BJ (cell line): ENCODE results near the gene EPHA3. TPM values are rescaled to one million over a fixed set of nuclear protein-coding genes. Genes with fewer than 3 reads are reported as not detected.

Experiments
- CTCF ChIA-PET: fragments of 350-600 bp; formaldehyde crosslinking; extraction: SDS; loops from one replicate; lab custom pipeline; 2021; ENCODE audit warnings: antibody characterized with exemption, inconsistent platforms; lab: Yijun Ruan, JAX
- POLR2A ChIA-PET: fragments of 300-600 bp; sonication (Branson Sonifier 250); formaldehyde crosslinking; extraction: SDS; loops from one replicate; lab custom pipeline; 2021; ENCODE audit warnings: antibody characterized with exemption; lab: Charles Lee
- DNase-seq: peaks from one replicate; pipeline ENCODE4 v3.0.0-alpha.2; 2011; ENCODE audit warnings: low read depth
- H3K27me3 ChIP-seq: 2 replicates; pipeline ENCODE4 v1.6.0; 2011; ENCODE audit warnings: low read length; ENCODE audit not compliant: control insufficient read depth, insufficient read depth
- H3K36me3 ChIP-seq: 2 replicates; pipeline ENCODE4 v1.5.1; 2011; ENCODE audit warnings: low read length; ENCODE audit not compliant: control insufficient read depth, insufficient read depth
- H3K4me3 ChIP-seq: 2 replicates; pipeline ENCODE4 v1.5.1; 2011; ENCODE audit warnings: low read depth, mild to moderate bottlenecking, control low read depth, low read length
- CTCF ChIP-seq: IDR thresholded peaks from 2 replicates; pipeline ENCODE4 v1.5.1; 2011; ENCODE audit warnings: low read depth, mild to moderate bottlenecking, control low read depth, inconsistent platforms, low read length, moderate library complexity; ENCODE audit not compliant: insufficient read depth
- polyA plus RNA-seq: library from polyadenylated mRNA; depleted of rRNA; stranded (reverse); fragments of >200 nt; gene quantifications from 2 replicates; pipeline ENCODE4 v1.2.3, GENCODE V29; 2011

EPHA3 gene
- polyA plus RNA-seq, 1 experiment, result 0.12 TPM

- H3K36me3 ChIP-seq, result no peaks in the 10 kb centered on the region
- no peak for DNase-seq
- no peak overlapping the region for H3K4me3 ChIP-seq
- no peaks in the 10 kb centered on the region for H3K27me3 ChIP-seq
- ChIA-PET POLR2A (no interaction called here), CTCF (no interaction called here)
- TF ChIP-seq CTCF, result no peak
These were observed 268.0 kb downstream of the EPHA3 start for GRCh38 chr3:89375451-89375850.

GRCh38 chr3:89380016-89380415 lies 272.6 kb downstream of the EPHA3 start:
- H3K4me3 ChIP-seq, result no peak overlapping the region
- ChIA-PET POLR2A (no interaction called here), CTCF (no interaction called here)
- DNase-seq, result no peak
- no peaks in the 10 kb centered on the region for H3K27me3 ChIP-seq
- no peaks in the 10 kb centered on the region for H3K36me3 ChIP-seq
- TF ChIP-seq CTCF, result no peak

DNA sequence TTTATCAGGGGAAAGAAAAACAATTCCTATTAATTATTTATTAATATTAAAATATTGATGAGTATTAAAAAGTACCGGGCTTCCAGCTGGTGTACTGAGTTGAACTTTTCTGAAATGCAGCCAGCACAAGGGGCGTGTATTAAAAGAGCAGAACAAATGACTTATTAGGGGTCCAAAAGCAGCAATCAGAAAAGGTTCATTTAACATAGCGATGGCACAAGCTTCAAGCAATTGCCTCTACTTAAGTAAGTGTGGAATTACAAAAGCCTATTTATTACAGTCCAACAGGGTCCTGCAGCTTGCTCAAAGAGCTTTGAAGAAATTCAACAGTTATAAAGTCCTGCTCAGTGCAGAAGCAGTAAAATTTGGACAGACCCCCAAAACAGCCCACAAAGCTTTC lies 285.6 kb downstream of the EPHA3 start:
- POLR2A ChIA-PET, result no interaction called here
- Histone ChIP-seq H3K4me3 (no peak overlapping the region), H3K36me3 (no peaks in the 10 kb centered on the region), H3K27me3 (no peaks in the 10 kb centered on the region)
- TF ChIP-seq CTCF, result no peak
- DNase-seq, result no peak
- CTCF ChIA-PET, result interaction anchor here (0.7 kb wide), 1 partner anchor 38 kb away, joined by 3 read pairs; no protein-coding TSS in a partner anchor

DNA sequence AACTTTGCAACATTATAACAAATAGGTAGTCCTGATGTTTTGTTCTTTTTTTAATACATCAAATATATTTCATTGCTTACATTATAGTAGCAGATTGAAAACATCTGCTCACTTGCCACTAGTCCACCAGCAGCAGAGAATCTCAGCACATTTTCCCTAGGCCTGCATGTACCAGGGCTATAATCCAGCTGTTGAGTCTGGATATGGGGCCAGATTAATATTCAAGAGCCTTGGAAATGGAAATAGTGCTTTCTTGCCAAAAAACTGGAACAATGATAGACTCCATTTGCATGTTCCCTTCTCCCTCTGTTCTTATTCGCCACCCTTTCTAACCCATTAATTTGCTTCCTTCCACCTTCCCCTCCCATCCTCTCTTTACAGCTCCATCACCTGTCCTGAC lies 288.0 kb downstream of the EPHA3 start:
- Histone ChIP-seq H3K27me3 (no peaks in the 10 kb centered on the region), H3K36me3 (no peaks in the 10 kb centered on the region), H3K4me3 (no peak overlapping the region)
- no peak for TF ChIP-seq CTCF
- CTCF ChIA-PET, result interaction anchor here (0.9 kb wide), 1 partner anchor 9 kb away, joined by 3 read pairs; no protein-coding TSS in a partner anchor
- DNase-seq, result no peak
- POLR2A ChIA-PET, result no interaction called here

- ChIA-PET POLR2A (no interaction called here), CTCF (interaction anchor here (0.9 kb wide), 1 partner anchor 9 kb away, joined by 3 read pairs; no protein-coding TSS in a partner anchor)
- DNase-seq, result no peak
- Histone ChIP-seq H3K36me3 (no peaks in the 10 kb centered on the region), H3K27me3 (no peaks in the 10 kb centered on the region), H3K4me3 (no peak overlapping the region)
- TF ChIP-seq CTCF, result no peak
These were observed 288.6 kb downstream of the EPHA3 start for GRCh38 chr3:89395996-89396395.
